Measurements from ENCODE around the gene SDHB. TPM values are rescaled to one million over a fixed set of nuclear protein-coding genes. Genes with fewer than 3 reads are reported as not detected.

SDHB gene
- total and polyA plus RNA-seq, 10 of the 15 experiments (the other 5 are each of a cell fraction or from before 2014, with no cell fraction given) = 101 to 319 (median 188) TPM

DNA sequence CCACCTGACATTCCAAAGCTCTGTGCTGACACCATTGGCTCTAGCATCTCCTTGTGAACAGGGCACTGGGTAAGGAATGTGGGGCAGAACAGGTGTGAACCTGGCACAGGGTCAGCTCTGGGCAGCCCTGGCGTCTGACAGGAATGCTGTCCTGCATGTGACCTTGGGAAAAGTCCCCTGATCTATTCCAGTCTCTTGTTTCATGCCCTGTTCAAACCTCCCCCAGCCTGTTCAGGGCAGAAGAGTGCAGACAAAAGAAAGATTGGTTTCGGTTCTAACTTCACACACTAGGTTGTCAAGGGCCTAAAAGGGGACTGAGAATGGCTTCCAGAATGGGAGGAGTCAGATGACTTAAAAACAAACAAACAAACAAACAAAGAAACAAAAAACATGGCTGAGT is 27.6 kb upstream of the SDHB start:
- H3K9me3 ChIP-seq (replicated peaks; ENCODE audit: control insufficient read depth, insufficient read depth, low read length) = no peaks in the 10 kb centered on the region; the same call in 2 of the 3 replicates
- no peak overlapping the region for H3K9ac ChIP-seq (ENCODE audit: control insufficient read depth, insufficient read depth, low read length)
- H3K4me2 ChIP-seq (ENCODE audit: control insufficient read depth, insufficient read depth) = peak overlapping the region; percentile 30; the same call in 1 of the 2 replicates
- no peak for FAIRE-seq
- no peaks in the 10 kb centered on the region for H3K79me2 ChIP-seq (ENCODE audit: control insufficient read depth, insufficient read depth, low read length)
- ChIA-PET RAD21 (ENCODE audit: unreplicated experiment) (interaction anchor here (2.0 kb wide), 1 partner anchor 38 kb away, joined by 8 read pairs; the partner anchor contains the start of gene PADI2), POLR2A (interaction anchor here (0.8 to 1.6 kb wide), 5 partner anchors 13 to 39 kb away, joined by 3 to 12 read pairs (median 3); no protein-coding TSS in a partner anchor), CTCF (interaction anchor here (1.0 to 1.2 kb wide), 3 partner anchors 14 to 39 kb away, joined by 3 to 4 read pairs (median 4); no protein-coding TSS in a partner anchor), SMC1A (ENCODE audit: uncharacterized antibody, unreplicated experiment) (interaction anchor here (1.2 to 1.7 kb wide), 2 partner anchors 18 to 19 kb away, joined by 6 to 7 read pairs; no protein-coding TSS in a partner anchor)
- H3K27me3 ChIP-seq (replicated peaks in 1 of 2; ENCODE audit: control insufficient read depth in 2 of 2, insufficient read depth in 2 of 2, low read length in 1 of 2) = 0 out of 4 replicates have a peak, but pooled peaks cover 0 to 1% of the 10 kb centered on the region in 2 experiments
- peaks cover 14% of the 10 kb centered on the region for H3K4me1 ChIP-seq (ENCODE audit: control insufficient read depth, insufficient read depth, low read length)
- H4K20me1 ChIP-seq (ENCODE audit: control insufficient read depth, insufficient read depth) = no peaks in the 10 kb centered on the region
- in situ Hi-C loops (cut with MboI) = no loop called here
- peak; percentile 83 for ATAC-seq
- intact Hi-C loops (cut with micrococcal nuclease; ENCODE audit: unreplicated experiment) = no loop called here
- H3K4me3 ChIP-seq = no peak overlapping the region
- H3K27ac ChIP-seq (ENCODE audit: control insufficient read depth, insufficient read depth) = peak overlapping the region; percentile 59
- WGBS (ENCODE audit: insufficient coverage, insufficient replicate concordance, low lambda C conversion rate, missing lambda C conversion rate) = 13% methylated on average over 2 of the region's 2 CpGs
- H2AFZ ChIP-seq (ENCODE audit: control insufficient read depth, low read depth, low read length) = peak overlapping the region; percentile 28; the same call in 1 of the 2 replicates
- H3K36me3 ChIP-seq (ENCODE audit: control insufficient read depth in 2 of 2, insufficient read depth in 2 of 2, low read length in 1 of 2) = no peaks in the 10 kb centered on the region
- BruUV-seq (replicated peaks) = no TSS peak
- DNase-seq (ENCODE audit: low read depth, low spot score) = no peak
- TF ChIP-seq MTA2 (IDR thresholded peaks at IDR 0.05; ENCODE audit: low read depth) (peak; percentile 27; the same call in 1 of the 2 replicates), SIN3A (IDR thresholded peaks at IDR 0.05; ENCODE audit: low read depth, low read length) (no peak), CEBPB (IDR thresholded peaks at IDR 0.05; ENCODE audit: borderline replicate concordance in 1 of 2, low read depth in 2 of 2, low read length in 2 of 2) (no peak), TCF12 (IDR thresholded peaks at IDR 0.05; ENCODE audit: low read depth, low read length) (no peak), ESRRA (IDR thresholded peaks at IDR 0.05; ENCODE audit: low read length) (peak; percentile 83; the same call in 1 of the 2 replicates), GATAD2B (conservative IDR thresholded peaks at IDR 0.05; ENCODE audit: low read depth) (no peak), NR2C1 (IDR thresholded peaks at IDR 0.05) (no peak), BHLHE40 (IDR thresholded peaks at IDR 0.05; ENCODE audit: borderline replicate concordance in 1 of 2, low read depth in 2 of 2, low read length in 1 of 2) (peak in 1 of 2 experiments; percentile 49; a peak in 1 of 4 replicates), POLR2AphosphoS2 (IDR thresholded peaks at IDR 0.05; ENCODE audit: low read depth, low read length) (no peak), NRF1 (conservative IDR thresholded peaks at IDR 0.05; ENCODE audit: low read depth, low read length) (no peak), NFYA (IDR thresholded peaks at IDR 0.05; ENCODE audit: borderline replicate concordance, low read depth, low read length) (no peak), IKZF2 (IDR thresholded peaks at IDR 0.05) (peak; percentile 53 to 60; a peak in 3 of 4 replicates)
- TF ChIP-seq, protein P1, sequence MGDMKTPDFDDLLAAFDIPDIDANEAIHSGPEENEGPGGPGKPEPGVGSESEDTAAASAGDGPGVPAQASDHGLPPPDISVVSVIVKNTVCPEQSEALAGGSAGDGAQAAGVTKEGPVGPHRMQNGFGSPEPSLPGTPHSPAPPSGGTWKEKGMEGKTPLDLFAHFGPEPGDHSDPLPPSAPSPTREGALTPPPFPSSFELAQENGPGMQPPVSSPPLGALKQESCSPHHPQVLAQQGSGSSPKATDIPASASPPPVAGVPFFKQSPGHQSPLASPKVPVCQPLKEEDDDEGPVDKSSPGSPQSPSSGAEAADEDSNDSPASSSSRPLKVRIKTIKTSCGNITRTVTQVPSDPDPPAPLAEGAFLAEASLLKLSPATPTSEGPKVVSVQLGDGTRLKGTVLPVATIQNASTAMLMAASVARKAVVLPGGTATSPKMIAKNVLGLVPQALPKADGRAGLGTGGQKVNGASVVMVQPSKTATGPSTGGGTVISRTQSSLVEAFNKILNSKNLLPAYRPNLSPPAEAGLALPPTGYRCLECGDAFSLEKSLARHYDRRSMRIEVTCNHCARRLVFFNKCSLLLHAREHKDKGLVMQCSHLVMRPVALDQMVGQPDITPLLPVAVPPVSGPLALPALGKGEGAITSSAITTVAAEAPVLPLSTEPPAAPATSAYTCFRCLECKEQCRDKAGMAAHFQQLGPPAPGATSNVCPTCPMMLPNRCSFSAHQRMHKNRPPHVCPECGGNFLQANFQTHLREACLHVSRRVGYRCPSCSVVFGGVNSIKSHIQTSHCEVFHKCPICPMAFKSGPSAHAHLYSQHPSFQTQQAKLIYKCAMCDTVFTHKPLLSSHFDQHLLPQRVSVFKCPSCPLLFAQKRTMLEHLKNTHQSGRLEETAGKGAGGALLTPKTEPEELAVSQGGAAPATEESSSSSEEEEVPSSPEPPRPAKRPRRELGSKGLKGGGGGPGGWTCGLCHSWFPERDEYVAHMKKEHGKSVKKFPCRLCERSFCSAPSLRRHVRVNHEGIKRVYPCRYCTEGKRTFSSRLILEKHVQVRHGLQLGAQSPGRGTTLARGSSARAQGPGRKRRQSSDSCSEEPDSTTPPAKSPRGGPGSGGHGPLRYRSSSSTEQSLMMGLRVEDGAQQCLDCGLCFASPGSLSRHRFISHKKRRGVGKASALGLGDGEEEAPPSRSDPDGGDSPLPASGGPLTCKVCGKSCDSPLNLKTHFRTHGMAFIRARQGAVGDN (IDR thresholded peaks at IDR 0.05) = peak; percentile 51; the same call in 1 of the 2 replicates
- TF ChIP-seq, protein P2, sequence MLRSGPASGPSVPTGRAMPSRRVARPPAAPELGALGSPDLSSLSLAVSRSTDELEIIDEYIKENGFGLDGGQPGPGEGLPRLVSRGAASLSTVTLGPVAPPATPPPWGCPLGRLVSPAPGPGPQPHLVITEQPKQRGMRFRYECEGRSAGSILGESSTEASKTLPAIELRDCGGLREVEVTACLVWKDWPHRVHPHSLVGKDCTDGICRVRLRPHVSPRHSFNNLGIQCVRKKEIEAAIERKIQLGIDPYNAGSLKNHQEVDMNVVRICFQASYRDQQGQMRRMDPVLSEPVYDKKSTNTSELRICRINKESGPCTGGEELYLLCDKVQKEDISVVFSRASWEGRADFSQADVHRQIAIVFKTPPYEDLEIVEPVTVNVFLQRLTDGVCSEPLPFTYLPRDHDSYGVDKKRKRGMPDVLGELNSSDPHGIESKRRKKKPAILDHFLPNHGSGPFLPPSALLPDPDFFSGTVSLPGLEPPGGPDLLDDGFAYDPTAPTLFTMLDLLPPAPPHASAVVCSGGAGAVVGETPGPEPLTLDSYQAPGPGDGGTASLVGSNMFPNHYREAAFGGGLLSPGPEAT (IDR thresholded peaks at IDR 0.05; ENCODE audit: low read depth) = peak; percentile 34; the same call in 1 of the 2 replicates
- TF ChIP-seq, protein P3, sequence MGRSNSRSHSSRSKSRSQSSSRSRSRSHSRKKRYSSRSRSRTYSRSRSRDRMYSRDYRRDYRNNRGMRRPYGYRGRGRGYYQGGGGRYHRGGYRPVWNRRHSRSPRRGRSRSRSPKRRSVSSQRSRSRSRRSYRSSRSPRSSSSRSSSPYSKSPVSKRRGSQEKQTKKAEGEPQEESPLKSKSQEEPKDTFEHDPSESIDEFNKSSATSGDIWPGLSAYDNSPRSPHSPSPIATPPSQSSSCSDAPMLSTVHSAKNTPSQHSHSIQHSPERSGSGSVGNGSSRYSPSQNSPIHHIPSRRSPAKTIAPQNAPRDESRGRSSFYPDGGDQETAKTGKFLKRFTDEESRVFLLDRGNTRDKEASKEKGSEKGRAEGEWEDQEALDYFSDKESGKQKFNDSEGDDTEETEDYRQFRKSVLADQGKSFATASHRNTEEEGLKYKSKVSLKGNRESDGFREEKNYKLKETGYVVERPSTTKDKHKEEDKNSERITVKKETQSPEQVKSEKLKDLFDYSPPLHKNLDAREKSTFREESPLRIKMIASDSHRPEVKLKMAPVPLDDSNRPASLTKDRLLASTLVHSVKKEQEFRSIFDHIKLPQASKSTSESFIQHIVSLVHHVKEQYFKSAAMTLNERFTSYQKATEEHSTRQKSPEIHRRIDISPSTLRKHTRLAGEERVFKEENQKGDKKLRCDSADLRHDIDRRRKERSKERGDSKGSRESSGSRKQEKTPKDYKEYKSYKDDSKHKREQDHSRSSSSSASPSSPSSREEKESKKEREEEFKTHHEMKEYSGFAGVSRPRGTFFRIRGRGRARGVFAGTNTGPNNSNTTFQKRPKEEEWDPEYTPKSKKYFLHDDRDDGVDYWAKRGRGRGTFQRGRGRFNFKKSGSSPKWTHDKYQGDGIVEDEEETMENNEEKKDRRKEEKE (IDR thresholded peaks at IDR 0.05) = no peak

Data from GM12878 (cell line).